LNCAP (cell line): ENCODE data around the gene CHMP2A.

Source experiments
- TF ChIP-seq, protein P1 (sequence below): fragments of 450-650 bp; IDR thresholded peaks from 2 replicates; pipeline ENCODE4 v1.5.1; 2017; ENCODE audit warnings: mild to moderate bottlenecking

CHMP2A gene

DNA sequence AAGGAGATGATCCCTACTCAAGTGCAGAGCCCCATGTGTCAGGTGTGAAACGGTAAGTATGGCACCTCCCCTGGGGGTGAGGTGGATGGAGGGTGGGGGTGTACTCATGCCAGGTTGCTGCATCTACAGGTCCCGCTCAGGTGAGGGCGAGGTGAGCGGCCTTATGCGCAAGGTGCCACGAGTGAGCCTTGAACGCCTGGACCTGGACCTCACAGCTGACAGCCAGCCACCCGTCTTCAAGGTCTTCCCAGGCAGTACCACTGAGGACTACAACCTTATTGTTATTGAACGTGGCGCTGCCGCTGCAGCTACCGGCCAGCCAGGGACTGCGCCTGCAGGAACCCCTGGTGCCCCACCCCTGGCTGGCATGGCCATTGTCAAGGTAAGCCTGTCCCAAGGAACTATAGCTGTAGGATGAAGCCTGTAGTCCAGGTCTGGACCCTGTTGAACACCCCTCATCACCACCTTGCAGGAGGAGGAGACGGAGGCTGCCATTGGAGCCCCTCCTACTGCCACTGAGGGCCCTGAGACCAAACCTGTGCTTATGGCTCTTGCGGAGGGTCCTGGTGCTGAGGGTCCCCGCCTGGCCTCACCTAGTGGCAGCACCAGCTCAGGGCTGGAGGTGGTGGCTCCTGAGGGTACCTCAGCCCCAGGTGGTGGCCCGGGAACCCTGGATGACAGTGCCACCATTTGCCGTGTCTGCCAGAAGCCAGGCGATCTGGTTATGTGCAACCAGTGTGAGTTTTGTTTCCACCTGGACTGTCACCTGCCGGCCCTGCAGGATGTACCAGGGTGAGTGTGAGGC is 5.8 kb downstream of the CHMP2A start:
- TF ChIP-seq, protein P1, sequence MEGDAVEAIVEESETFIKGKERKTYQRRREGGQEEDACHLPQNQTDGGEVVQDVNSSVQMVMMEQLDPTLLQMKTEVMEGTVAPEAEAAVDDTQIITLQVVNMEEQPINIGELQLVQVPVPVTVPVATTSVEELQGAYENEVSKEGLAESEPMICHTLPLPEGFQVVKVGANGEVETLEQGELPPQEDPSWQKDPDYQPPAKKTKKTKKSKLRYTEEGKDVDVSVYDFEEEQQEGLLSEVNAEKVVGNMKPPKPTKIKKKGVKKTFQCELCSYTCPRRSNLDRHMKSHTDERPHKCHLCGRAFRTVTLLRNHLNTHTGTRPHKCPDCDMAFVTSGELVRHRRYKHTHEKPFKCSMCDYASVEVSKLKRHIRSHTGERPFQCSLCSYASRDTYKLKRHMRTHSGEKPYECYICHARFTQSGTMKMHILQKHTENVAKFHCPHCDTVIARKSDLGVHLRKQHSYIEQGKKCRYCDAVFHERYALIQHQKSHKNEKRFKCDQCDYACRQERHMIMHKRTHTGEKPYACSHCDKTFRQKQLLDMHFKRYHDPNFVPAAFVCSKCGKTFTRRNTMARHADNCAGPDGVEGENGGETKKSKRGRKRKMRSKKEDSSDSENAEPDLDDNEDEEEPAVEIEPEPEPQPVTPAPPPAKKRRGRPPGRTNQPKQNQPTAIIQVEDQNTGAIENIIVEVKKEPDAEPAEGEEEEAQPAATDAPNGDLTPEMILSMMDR, result no peak

DNA sequence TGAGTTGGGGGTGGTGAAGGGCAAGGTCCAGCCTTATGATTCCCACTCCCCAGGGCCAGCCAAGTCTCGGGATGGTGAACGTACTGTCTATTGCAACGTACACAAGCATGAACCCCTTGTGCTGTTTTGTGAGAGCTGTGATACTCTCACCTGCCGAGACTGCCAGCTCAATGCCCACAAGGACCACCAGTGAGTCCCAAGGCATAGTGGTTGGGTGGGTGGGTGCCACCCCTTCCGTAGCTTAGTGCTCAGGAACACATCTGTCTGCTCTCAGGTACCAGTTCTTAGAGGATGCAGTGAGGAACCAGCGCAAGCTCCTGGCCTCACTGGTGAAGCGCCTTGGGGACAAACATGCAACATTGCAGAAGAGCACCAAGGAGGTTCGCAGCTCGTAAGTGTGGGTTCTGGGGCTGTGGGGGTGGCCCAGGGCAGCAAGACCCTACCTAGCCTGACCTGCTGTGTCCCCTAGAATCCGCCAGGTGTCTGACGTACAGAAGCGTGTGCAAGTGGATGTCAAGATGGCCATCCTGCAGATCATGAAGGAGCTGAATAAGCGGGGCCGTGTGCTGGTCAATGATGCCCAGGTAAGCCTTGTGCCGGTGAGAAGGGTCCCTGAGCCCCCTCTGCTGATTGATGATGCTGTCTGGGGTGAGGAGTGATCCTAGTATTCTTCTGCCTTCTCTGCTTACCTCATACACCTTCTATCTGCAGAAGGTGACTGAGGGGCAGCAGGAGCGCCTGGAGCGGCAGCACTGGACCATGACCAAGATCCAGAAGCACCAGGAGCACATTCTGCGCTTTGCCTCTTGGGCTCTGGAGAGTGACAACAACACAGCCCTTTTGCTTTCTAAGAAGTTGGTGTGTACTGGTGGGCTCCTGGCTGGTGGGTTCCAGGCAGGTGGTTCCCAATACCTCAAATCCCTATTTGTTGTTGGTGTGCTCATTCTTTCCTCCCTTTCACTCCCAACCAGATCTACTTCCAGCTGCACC is 7.3 kb downstream of the CHMP2A start:
- TF ChIP-seq, protein P1, result no peak

- TF ChIP-seq, protein P1, result no peak
Measured at GRCh38 chr19:58546019-58546530, 8.8 kb downstream of the CHMP2A start.

GRCh38 chr19:58545286-58546018 is 9.5 kb downstream of the CHMP2A start:
- TF ChIP-seq, protein P1, result no peak

DNA sequence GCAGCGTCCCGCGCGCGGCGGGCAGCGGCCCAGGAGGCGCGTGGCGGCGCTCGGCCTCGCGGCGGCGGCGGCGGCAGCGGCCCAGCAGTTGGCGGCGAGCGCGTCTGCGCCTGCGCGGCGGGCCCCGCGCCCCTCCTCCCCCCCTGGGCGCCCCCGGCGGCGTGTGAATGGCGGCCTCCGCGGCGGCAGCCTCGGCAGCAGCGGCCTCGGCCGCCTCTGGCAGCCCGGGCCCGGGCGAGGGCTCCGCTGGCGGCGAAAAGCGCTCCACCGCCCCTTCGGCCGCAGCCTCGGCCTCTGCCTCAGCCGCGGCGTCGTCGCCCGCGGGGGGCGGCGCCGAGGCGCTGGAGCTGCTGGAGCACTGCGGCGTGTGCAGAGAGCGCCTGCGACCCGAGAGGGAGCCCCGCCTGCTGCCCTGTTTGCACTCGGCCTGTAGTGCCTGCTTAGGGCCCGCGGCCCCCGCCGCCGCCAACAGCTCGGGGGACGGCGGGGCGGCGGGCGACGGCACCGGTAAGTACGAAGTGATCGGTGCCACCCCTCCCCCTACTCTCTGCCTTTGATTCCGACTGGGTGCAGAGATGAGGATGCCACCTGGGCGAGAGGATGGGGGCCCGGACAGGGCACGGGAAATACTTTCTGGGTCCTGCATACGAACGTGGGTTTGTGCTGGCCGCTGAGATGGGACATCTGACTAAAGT is 10.2 kb downstream of the CHMP2A start:
- TF ChIP-seq, protein P1, result no peak

GRCh38 chr19:58543826-58544590 is 10.9 kb downstream of the CHMP2A start, which contains the start of gene TRIM28:
TSS of gene TRIM28 (plus strand) at chr19:58544064. CDS start at chr19:58544758, 694 bp downstream.
- TF ChIP-seq, protein P1, result no peak
